Gastrocnemius medialis (tissue), 4 donors: ENCODE data around the gene GSTK1. TPM values are rescaled to one million over a fixed set of nuclear protein-coding genes. Genes with fewer than 3 reads are reported as not detected.
A peak's percentile ranks its signal among the peaks of the same experiment; 100 is the strongest.

ENCODE experiments used
- ATAC-seq, 2 donors: fragments of 150-250 bp; one replicate each; pipeline ENCODE4 v1.9.1; 2016
- DNase-seq, 2 donors: peaks; one replicate each; pipeline ENCODE4 v3.0.0-alpha.2; 2019
- H3K27ac ChIP-seq, 4 donors: fragments of 200-600 bp; sonication (generic); 1 replicate in 1 of 4; 2 replicates in 3 of 4; pipeline ENCODE4 v1.5.1; 2016 to 2018; ENCODE audit warnings: mild to moderate bottlenecking in 2 of 4, moderate library complexity in 1 of 4
- H3K27me3 ChIP-seq, 3 donors: fragments of 200-600 bp; sonication (generic) in 2 of 3; 1 replicate in 1 of 3; 2 replicates in 2 of 3; pipeline versions ENCODE4 v1.5.1 to v1.6.0; 2016 to 2019; ENCODE audit warnings: mild to moderate bottlenecking in 1 of 3, moderate library complexity in 1 of 3
- H3K36me3 ChIP-seq, 2 donors: fragments of 200-600 bp; sonication (generic) in 1 of 2; one replicate each; pipeline ENCODE4 v1.5.1; 2017 to 2018
- H3K4me1 ChIP-seq, 2 donors: fragments of 200-600 bp; sonication (generic) in 1 of 2; one replicate each; pipeline ENCODE4 v1.5.1; 2016 to 2017; ENCODE audit warnings: mild to moderate bottlenecking in 2 of 2
- H3K4me3 ChIP-seq, 4 donors: fragments of 200-600 bp; sonication (generic) in 3 of 4; 1 replicate in 1 of 4; 2 replicates in 3 of 4; pipeline ENCODE4 v1.5.1; 2016 to 2019; ENCODE audit warnings: mild to moderate bottlenecking in 2 of 4
- H3K9me3 ChIP-seq, 3 donors: fragments of 200-600 bp; sonication (generic) in 2 of 3; 1 replicate in 1 of 3; 2 replicates in 2 of 3; pipeline ENCODE4 v1.5.1; 2016 to 2019
- CTCF ChIP-seq, 5 experiments: fragments of 450-650 bp in 3 of 5; fragments of 200-600 bp in 2 of 5; sonication (generic) in 2 of 5; IDR thresholded peaks in 4 of 5; conservative IDR thresholded peaks in 1 of 5; 1 replicate in 4 of 5; 2 replicates in 1 of 5; pipeline ENCODE4 v1.5.1; 2016 to 2019; ENCODE audit warnings: antibody characterized with exemption in 5 of 5, mild to moderate bottlenecking in 3 of 5, moderate library complexity in 3 of 5
- POLR2A ChIP-seq, 2 donors: fragments of 450-650 bp; IDR thresholded peaks; one replicate each; pipeline ENCODE4 v1.6.1; 2017; ENCODE audit warnings: antibody characterized with exemption in 2 of 2, mild to moderate bottlenecking in 2 of 2, moderate library complexity in 2 of 2
- in situ Hi-C, 4 donors: fragments of 200-750 bp; cut with MboI; loops; one replicate each; pipeline versions ENCODE4 v1.15.0 to v1.8.0; 2017; ENCODE audit warnings: low sequenced_read_pairs in 4 of 4
- intact Hi-C: fragments of 100-400 bp; cut with DNase I; formaldehyde crosslinking; loops from one replicate; pipeline ENCODE4 v1.15.1; 2023; ENCODE audit warnings: low total_unique reads
- total RNA-seq, 4 donors: library from RNA; depleted of rRNA; stranded (reverse); fragments of >200 nt; gene quantifications; one replicate each; pipeline versions ENCODE4 v1.1.0 to v1.2.3, GENCODE V29; 2016

Gene GSTK1
- total RNA-seq, 4 donors from 2014 or later: 59.5 to 114 (median 85.0) TPM

GRCh38 chr7:143223784-143224183 is 39.5 kb upstream of the GSTK1 start:
- TF ChIP-seq POLR2A (IDR thresholded peaks at IDR 0.05): no peak
- no peak for TF ChIP-seq CTCF (IDR thresholded peaks at IDR 0.05 in 4 of 5, conservative IDR thresholded peaks at IDR 0.05 in 1 of 5)
- in situ Hi-C loops: loop anchor here in 3 of 4 donors (25.0 kb wide), 1 partner anchor 361 kb away; the partner anchor contains the start of gene EPHB6 (in 3 of the 3)

GRCh38 chr7:143225047-143225446 is 38.2 kb upstream of the GSTK1 start:
- DNase-seq (no peak), ATAC-seq (no peak)
- Histone ChIP-seq H3K4me1 (no peaks in the 10 kb centered on the region), H3K27ac (no peak overlapping the region), H3K9me3 (no peaks in the 10 kb centered on the region), H3K4me3 (no peak overlapping the region), H3K36me3 (no peaks in the 10 kb centered on the region), H3K27me3 (no peaks in the 10 kb centered on the region)
- intact Hi-C loops: no loop called here
- in situ Hi-C loops: no loop called here
- TF ChIP-seq CTCF (IDR thresholded peaks at IDR 0.05 in 4 of 5, conservative IDR thresholded peaks at IDR 0.05 in 1 of 5) (no peak), POLR2A (IDR thresholded peaks at IDR 0.05) (no peak)

More at GRCh38 chr7:143223784-143224183, 39.5 kb upstream of the GSTK1 start:
- no peaks in the 10 kb centered on the region for H3K9me3 ChIP-seq
- DNase-seq (no peak), ATAC-seq (no peak)
- H3K36me3 ChIP-seq: no peaks in the 10 kb centered on the region
- intact Hi-C loops: no loop called here
- no peaks in the 10 kb centered on the region for H3K27me3 ChIP-seq
- no peak overlapping the region for H3K27ac ChIP-seq
- H3K4me1 ChIP-seq: no peaks in the 10 kb centered on the region
- no peak overlapping the region for H3K4me3 ChIP-seq

- H3K9me3 ChIP-seq: no peaks in the 10 kb centered on the region
- ATAC-seq (no peak), DNase-seq (no peak)
- in situ Hi-C loops (no loop called here), intact Hi-C loops (no loop called here)
- H3K4me3 ChIP-seq: no peak overlapping the region
- H3K27me3 ChIP-seq: no peaks in the 10 kb centered on the region
- no peak for TF ChIP-seq CTCF (IDR thresholded peaks at IDR 0.05 in 4 of 5, conservative IDR thresholded peaks at IDR 0.05 in 1 of 5)
- no peak overlapping the region for H3K27ac ChIP-seq
- no peaks in the 10 kb centered on the region for H3K36me3 ChIP-seq
- H3K4me1 ChIP-seq: no peaks in the 10 kb centered on the region
Observed at GRCh38 chr7:143227806-143228205, 35.4 kb upstream of the GSTK1 start.

- DNase-seq: no peak
- peak overlapping the region; percentile 4 to 47 (median 16) for H3K27ac ChIP-seq
- no peaks in the 10 kb centered on the region for H3K36me3 ChIP-seq
- no peaks in the 10 kb centered on the region for H3K27me3 ChIP-seq
- ATAC-seq: no peak
- intact Hi-C loops: no loop called here
- in situ Hi-C loops: no loop called here
- no peak for TF ChIP-seq POLR2A (IDR thresholded peaks at IDR 0.05)
- no peak for TF ChIP-seq CTCF (IDR thresholded peaks at IDR 0.05 in 4 of 5, conservative IDR thresholded peaks at IDR 0.05 in 1 of 5)
- no peak overlapping the region for H3K4me3 ChIP-seq
- H3K9me3 ChIP-seq: no peaks in the 10 kb centered on the region
- H3K4me1 ChIP-seq: no peaks in the 10 kb centered on the region
Observed at GRCh38 chr7:143229054-143229790, 34.0 kb upstream of the GSTK1 start.
